Colon (tissue), 2 donors: ENCODE data around the gene SMARCB1.

Experiments
- FAIRE-seq: peaks from 2 replicates; lab custom pipeline; 2012; peaks lifted over from hg19 to GRCh38; lab: Jason Lieb, UNC
- donor health status: control.
- donor health status: control.

The SMARCB1 gene

GRCh38 chr22:23781065-23781464, 5.7 kb upstream of the SMARCB1 start:
- no peak for FAIRE-seq

DNA sequence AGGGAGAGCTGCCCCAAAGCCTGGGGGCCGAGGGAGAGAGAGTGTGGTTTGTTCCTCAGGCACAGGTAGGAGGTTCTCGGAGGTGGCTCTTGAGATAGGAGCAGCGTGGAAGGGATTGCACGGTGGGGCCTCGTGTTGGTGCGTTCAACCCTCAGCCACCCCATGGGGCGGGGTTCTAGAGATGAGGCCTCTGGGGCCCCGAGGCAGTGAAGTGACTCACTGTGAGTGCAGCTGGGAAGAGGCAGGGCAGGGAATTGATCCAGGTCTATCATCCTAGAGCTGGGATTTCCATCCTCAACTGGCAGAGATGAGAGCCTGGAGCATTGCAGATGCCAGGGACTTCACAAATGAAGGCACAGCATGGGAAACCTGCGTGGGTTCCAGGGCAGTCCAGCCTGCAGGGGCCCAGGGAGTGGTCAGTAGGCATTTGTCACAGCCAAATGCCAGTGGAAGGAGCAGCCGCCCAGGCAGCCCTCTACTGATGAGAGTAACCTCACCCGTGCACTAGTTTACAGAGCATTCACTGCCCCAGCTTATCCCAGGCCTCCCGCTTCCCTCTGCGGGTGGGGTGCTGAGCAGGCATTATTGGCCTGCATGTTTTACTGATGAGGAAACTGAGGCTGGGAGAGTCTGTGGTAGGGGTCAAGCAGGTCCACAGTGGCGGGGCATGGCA, 5.1 kb upstream of the SMARCB1 start:
- FAIRE-seq: no peak

- no peak for FAIRE-seq
These were observed 4.5 kb upstream of the SMARCB1 start for GRCh38 chr22:23782252-23782651.

DNA sequence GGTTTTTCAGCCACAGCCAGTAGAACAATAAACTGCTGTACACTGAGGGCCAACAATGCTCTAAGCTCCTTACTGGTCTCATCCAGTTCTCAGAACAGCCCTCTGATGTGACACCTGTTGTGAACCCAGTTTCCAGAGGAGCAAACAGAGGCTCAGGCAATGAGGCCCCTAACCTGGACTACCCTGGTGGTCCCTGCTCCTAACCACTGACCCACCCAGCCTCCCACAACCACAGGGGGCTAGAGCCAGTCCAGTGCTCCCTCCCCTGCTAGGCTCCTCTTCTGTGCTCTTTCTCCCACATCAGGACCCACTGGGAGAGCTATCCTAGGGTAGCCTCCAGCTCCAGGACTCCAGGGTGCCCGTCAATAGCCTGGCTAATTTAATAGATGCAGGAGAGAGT, 4.1 kb upstream of the SMARCB1 start:
- no peak for FAIRE-seq

DNA sequence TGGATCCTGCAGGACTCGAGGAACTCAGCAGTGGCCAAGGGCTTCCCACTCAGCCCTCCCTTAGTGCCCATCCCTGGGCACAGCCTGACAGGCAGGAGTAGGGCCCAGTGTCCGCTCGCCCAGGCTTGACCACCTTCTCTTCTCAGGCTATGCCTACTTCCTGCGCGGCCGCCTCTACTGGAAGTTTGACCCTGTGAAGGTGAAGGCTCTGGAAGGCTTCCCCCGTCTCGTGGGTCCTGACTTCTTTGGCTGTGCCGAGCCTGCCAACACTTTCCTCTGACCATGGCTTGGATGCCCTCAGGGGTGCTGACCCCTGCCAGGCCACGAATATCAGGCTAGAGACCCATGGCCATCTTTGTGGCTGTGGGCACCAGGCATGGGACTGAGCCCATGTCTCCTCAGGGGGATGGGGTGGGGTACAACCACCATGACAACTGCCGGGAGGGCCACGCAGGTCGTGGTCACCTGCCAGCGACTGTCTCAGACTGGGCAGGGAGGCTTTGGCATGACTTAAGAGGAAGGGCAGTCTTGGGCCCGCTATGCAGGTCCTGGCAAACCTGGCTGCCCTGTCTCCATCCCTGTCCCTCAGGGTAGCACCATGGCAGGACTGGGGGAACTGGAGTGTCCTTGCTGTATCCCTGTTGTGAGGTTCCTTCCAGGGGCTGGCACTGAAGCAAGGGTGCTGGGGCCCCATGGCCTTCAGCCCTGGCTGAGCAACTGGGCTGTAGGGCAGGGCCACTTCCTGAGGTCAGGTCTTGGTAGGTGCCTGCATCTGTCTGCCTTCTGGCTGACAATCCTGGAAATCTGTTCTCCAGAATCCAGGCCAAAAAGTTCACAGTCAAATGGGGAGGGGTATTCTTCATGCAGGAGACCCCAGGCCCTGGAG, 3.3 kb upstream of the SMARCB1 start:
- no peak for FAIRE-seq

GRCh38 chr22:23784215-23784732, 2.5 kb upstream of the SMARCB1 start:
- FAIRE-seq: no peak

- no peak for FAIRE-seq
These were observed 480 bp upstream of the SMARCB1 start for GRCh38 chr22:23786261-23786710.

DNA sequence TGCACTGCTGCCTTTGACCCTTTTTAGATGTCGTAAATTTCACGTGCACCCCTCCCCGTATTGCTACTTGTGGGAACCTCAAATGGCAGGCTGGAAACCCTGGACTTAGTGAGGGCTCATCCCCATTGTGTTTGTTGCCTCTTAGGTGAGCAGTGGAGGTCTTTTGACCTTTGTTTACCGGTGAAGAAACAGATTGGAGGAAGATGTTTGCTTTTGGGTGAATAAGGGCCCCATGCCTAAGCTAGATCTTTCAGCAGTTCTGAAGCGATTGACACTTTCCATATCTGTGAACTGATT, 782 bp downstream of the SMARCB1 start:
- FAIRE-seq: no peak

DNA sequence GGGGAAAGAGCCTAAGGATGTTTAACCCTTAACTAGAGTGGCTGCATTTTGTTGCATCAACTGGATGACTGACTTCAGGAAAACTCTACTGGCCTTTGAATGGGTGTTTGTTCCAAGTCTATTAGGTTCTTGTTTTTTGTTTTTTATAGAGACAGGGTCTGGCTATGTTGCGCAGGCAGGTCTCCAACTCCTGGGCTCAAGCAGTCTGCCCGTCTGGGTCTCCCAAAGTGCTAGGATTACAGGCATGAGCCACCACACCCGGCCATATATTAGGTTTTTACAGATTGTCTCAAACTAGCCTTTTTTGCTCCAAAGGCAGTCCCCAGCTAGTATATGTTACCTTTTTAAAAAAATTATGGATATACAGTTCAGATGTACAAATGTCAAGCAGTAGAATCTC, 1.1 kb downstream of the SMARCB1 start:
- no peak for FAIRE-seq

DNA sequence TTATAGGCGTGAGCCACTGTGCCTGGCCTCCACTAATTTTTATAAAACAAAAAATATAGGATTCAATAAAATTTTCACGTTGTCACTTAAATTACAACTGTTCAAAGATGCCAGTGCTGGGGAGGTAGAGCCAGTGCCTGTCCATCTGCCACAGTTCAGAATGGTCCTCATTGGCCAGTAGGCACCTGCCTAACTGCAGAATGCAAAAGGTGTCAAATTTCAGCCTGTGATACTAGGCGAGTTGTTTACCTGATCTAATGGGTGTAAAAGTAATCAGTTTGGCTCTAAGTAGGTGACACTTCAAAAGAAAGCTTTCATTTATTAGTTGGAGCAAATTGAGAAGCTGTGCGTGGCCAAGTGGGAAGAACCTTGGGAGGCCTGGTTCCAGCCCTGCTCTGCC, 2.4 kb downstream of the SMARCB1 start:
- no peak for FAIRE-seq

DNA sequence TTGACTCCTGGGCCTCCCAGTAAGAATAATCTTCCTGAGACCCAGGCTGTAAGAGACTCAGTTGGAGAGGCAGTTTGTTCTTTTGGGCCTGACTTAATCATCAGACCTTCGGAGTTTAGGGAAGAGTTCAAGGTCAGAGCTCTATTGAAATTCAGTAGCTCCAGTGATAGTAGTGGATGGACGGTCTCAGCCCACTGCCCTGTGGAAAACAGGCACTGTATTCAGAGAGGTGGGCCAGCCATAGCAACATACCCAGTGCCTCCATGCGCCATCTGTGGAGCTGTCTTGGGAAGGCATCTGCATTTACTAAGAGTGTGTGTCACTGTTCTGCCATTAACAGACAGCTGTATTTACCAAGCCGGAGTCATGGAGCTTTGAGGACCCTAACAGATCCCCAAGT, 2.9 kb downstream of the SMARCB1 start:
- no peak for FAIRE-seq

- FAIRE-seq: no peak
These were observed 4.3 kb downstream of the SMARCB1 start for GRCh38 chr22:23790819-23791737.

- FAIRE-seq: no peak
These were observed 5.2 kb downstream of the SMARCB1 start for GRCh38 chr22:23791738-23792645.

DNA sequence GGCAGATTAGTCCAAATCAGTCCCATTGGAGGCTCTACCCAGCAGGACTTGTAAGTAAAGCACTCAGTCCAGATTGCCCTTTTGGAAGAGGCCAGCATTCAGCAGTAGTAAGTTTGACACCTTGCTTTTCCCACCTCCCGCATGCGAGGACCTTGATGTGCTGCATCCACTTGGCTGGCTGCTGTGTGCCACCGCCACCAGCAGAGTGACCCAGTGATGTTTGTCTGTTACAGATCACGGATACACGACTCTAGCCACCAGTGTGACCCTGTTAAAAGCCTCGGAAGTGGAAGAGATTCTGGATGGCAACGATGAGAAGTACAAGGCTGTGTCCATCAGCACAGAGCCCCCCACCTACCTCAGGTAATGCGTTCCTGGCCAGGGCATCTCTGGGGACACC, 6.6 kb downstream of the SMARCB1 start:
- FAIRE-seq: no peak

DNA sequence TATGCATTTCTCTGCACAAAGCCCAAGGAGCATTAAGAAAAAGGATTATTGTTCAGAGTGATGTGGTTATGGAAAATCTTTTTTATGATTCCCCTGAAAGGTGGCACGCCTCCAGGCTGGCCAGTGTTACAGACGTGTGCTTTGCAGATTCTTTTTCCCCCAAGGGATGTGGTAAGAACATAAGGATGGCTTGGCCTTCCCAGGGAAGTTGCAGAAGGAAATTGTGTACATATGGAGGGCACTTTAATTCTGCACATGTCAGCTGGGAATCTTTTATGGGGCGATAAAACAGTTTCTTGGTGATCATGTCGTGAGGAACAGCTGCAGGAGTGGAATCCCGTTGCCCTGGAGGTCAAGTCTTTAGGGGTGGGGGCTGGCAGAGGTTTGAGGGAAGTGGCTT, 9.7 kb downstream of the SMARCB1 start:
- FAIRE-seq: no peak

DNA sequence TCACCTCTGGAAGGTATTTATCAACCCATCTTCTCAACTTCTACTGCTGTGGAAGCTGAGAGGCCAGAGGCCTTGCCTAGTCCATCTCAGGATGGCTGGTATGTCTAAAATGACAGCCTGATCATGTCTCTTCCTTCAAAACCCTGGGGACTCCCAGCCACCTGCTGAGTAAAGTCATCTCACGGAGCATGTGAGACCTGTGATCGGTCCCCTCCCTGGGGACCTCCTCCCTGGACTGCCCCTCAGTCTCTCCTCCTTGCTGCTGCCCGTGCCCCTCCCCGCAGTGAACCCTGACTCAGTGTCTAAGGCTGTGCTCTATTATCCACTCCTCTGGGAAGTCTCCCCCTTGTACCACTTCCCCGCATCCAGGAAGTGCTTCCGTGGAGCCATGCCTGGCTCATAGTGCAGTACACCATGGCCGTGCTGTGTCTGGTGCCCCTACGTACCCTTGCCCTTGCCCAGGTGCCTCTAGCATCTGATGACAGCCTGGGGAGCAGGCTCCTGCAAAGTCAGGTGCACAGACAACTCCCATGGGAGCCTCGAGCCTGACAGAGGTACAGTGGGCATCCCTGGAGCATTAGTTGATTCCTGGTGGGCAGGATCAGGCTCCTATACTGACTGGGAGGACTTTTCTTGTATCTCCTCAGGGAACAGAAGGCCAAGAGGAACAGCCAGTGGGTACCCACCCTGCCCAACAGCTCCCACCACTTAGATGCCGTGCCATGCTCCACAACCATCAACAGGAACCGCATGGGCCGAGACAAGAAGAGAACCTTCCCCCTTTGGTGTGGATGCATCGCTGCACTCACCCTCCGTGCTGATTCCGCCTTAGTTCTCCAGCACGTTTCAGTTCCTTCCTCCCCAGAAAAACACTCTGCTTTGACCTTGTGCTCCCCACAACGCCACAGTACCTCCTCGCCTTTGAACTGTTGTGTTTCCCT, 13.8 kb downstream of the SMARCB1 start:
- no peak for FAIRE-seq

GRCh38 chr22:23801238-23801821, 14.6 kb downstream of the SMARCB1 start:
- FAIRE-seq: no peak

DNA sequence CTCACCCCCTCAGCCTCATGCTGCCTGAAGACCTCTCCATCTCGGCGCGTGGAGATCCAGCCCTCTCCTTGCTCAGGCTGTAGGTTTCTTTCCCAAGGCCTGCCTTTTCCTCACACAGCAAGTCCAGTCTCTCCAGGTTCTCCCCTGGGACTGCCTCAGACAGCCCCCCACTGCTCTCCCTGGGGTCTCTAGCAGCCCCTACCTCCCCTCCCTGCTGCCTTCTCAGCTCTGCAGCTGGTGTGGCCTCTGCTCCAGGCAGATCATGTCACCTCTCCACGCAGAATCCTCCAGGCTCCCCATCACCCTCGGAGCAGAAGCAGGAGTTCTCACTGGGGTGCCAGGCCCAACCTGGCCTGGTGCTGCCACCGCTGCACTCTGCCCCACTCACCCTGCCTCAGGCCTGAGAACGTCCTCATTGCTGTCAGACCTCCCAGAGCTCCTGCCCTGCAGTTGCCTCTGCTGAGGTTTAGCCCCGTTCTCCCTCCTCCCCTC, 15.2 kb downstream of the SMARCB1 start:
- FAIRE-seq: no peak

- no peak for FAIRE-seq
These were observed 16.4 kb downstream of the SMARCB1 start for GRCh38 chr22:23803001-23803819.
